Fibroblast of the conjunctiva (primary cell): Measurements from ENCODE around the gene OMA1.

Experiments
- DNase-seq: peaks from one replicate; pipeline ENCODE4 v3.0.0-alpha.2; 2010; ENCODE audit warnings: low read depth

Gene OMA1

DNA sequence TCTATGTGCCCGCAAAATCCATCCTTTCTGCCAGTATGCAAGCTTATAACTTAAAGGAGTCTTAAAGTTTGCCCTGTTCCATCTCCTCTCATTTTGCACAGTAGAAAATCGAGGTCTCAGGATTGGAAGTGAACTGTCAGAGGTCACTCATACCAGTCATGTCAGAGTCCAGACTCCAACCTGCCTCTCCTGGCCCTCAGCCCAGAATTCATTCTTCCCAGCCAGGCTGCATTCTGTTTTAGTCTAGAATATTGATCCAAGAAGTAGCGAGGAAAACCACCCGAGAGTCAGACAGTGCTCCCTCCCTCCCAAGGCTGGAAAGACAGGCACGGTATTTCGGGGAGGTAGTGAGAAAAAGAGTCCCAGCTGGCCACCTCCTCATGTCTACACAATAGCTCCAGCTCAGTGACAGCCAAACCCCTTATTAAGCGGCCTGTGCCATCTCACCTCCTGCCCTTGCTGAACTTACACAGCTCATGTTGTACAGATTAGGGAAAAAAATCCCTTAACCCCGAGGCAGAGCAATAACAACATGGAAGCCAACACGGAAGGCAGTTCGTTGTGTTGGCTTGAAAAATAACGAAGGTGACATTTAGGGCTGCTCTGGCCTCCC, 89.4 kb downstream of the OMA1 start:
- no peak for DNase-seq

DNA sequence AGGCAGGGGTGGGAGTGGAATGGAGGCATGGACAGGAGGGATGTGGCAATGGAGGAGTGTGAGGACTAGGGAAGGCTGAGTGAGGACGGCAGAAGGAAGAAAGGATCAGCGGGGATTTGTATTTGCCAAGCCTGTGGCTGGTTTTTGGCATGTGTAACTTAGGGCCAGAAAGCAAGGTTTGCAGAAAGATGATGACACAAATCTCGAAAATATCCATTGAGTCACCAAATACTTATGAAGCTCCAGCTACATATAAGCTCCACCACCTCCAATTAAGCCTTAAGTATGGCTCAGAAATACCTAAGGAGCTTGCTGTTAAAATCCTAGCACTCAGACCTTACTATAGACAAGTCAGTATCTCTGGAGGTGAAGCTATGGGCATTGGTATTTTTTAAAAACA, 90.1 kb downstream of the OMA1 start:
- no peak for DNase-seq

DNA sequence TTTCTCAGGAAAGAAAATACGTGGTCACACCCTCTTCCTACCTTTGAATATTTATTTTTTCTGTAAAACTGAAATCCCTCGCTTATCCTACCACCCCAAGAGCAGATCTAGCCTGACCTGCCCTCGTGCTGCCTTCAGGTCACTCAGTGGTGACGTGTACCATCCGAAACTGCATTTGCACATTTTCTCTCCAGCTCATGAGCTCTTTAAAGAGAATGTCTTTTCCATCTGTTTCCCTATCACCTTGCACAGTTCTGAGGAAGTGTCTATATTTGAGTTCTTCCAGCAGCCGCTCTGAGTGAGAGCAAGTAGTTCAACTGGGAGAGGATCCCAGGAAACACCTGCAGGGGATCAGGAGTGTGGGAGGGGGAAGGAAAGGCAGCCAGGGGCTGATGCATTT, 91.7 kb downstream of the OMA1 start:
- DNase-seq = no peak

DNA sequence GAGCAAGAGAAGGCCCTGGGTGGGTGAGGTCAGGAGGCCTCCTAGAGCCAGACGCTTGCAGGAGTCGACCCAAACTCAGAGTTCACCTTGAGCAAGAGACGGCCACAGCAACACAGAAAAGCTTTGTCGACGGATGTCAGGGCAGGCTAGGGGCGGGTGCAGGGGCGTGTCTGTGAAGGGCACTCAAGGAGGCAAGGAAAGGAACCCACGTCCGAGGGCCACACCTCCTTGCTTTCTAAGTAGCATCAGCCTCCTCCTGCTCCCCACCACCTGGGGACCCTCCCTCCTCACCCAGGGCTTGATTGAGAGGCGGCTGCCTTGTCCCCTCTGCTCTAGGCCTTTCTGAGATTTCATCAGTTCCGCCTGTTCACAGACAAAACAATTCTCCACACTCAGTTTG, 92.1 kb downstream of the OMA1 start:
- DNase-seq = no peak

DNA sequence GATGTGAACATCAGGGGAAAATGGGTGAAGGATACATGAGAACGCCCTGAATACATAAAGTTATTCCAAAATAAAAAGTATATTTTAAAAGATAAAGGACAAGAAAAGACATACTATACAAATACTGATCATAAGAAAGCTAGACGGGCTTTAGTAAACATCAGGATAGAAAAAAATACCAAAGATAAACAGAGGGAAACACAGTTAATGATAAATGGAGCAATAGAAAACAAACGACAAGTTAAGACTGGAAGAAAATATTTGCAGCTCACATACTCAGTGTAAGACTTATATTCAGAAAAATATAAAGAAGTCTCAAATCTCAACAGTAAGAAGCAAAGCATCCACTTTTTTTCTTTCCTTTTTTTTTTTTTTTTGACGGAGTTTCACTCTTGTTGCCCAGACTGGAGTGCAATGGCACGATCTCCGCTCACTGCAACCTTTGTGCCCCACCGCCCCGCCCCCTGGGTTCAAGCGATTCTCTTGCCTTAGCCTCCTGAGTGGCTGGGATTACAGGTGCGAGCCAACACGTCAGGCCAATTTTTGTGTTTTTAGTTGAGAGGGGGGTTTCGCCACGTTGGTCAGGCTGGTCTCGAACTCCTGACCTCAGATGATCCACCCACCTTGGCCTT, 94.8 kb downstream of the OMA1 start:
- DNase-seq = no peak

DNA sequence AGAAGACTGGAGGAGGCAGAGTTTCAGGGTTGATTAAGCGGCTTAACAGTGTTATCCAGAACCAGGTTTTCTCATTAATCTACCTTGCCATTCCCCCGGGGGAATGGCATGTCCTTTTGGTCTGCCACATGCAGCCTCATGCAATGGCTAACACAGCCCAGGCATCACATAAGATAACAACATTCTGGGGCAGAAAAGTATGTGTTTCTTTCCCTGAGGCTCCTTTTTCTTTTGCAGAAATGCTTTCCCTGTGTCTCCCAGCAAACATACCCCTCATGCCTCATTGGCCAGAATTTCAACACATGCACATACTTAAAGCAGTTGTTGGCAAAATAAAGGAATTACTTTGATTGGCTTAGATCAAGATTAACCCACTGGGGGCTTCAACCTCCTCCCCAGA, 98.6 kb downstream of the OMA1 start:
- no peak for DNase-seq

DNA sequence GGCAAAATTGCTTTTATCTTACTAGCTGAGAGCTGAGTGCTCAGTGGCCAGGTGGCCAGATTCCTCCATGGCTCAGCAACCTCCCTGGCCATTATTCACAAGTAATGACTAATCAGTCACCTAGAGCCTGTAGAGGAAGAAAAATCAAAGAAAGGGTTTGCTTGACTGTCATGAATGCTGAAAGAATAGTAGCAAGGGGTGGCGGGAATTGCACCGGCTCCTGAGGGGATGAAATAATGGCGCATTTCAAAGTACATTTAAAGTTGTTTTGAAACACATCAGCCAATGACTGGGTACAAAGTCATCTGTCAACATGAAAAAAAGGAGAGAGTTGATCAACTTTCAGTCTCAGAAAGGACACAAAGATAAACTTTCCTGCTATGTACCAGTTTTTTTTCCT, 99.5 kb downstream of the OMA1 start:
- no peak for DNase-seq

DNA sequence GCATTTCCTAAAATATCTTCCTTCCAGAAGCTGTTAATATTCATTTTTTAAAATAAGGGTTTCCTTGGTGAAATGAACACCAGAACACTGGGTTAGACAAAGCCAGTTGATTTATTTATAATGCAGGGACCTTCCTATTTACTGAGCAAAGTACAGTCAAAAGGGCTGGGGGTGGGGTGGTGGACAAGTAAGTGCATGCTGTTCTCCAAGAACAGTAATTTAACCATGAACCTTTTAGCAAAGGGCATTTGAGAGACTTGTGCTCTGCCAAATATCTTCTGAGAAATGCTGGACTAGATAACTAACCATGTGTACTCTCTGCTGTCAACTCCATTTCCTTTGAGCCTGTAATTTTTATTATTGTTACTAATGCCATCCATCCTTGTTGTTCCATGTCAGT, 100.2 kb downstream of the OMA1 start:
- DNase-seq = no peak

DNA sequence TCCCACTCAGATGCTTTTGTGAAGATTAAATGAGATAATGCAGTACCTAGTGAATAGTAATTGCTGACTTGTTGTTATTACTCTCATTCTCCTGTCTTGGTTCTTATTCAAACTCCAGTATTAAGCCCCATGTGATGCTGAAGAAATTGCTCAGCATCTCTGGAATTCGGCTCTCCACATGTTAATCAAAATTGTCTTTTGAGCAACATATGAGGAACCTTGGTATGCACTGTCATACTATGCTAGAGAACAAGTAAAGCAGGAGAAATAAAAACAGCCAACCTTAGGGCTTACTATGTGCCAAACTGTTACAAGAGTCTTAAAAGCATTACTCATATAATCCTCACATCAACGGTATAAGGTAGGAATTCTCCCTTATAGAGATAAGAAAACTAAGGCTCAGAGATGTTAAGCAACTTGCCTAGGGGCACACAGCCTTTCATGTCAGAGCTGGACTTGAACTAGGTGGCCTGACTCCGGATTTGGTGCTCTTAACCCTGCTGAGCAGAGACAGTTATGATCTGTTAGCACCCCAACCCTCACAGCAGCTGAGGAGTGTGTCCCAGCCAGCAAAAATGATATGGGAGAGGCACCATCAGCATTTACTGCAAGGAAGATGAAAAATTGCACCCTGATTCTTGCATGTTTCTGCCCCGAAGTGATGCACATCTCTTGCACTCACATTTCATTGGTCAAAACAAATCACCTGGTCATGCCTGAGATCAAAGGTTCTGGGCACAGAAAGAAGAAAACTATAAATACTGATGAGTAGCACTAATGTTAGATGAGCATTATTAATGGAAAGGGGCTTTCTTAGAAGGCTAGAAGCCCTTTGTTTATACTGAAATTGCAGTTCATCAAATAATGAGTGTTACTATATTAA, 102.3 kb downstream of the OMA1 start:
- DNase-seq = no peak

DNA sequence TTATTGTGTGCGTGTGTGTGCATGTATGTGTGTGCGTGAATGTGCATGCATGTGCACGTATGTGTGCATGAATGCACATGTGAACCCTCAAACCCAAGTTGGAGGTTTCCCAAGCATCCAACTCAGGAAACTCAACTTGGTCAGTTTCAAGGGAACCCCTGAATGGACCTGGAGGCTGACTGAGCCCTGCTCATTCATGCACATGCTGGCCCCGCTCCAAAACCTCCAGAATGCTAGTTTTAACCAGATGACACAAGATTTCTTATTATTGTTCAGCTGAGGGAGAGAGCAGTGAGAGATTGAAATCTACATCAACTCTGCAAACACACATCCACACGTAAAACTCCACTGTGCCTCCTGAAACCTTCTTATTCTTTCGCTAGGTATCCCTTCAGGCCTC, 104.4 kb downstream of the OMA1 start:
- DNase-seq = no peak

DNA sequence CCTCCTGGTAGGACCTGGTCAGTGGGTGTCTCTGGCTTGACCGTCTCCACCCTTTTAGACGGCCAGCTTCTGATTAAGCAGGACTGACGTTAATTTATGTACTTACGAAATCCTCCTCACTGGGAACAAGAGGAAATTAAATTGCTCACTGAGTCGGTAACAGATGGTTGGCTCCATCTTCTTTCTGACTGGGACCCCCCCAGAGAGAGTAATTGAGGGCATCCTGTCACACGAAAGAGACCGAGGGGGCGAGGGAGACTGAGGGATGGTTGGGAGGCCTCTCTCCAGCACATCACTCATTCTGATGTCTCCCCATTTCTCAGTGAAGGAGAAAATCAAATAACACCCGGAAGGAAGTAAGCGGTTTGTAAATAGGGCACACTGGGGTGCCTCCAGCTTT, 104.8 kb downstream of the OMA1 start:
- DNase-seq = no peak

DNA sequence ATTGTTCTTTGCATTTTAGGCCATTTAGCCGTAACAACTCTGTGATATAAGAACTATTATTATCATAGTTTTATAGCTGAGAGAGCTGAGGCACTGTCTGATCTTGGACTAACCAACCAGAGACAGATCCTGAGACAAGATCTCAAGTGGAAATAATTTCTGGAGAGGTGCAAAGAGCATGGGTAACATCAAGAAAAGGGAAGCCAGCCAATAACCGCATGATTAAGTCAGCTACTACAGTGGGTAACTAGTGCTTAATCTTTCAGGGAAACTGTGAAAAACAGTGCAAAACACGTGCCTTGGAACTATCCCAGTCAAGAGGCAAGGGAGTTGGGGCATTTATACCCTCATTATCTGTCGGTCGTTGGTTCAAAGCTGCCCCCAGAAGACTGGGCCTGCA, 105.8 kb downstream of the OMA1 start:
- no peak for DNase-seq

DNA sequence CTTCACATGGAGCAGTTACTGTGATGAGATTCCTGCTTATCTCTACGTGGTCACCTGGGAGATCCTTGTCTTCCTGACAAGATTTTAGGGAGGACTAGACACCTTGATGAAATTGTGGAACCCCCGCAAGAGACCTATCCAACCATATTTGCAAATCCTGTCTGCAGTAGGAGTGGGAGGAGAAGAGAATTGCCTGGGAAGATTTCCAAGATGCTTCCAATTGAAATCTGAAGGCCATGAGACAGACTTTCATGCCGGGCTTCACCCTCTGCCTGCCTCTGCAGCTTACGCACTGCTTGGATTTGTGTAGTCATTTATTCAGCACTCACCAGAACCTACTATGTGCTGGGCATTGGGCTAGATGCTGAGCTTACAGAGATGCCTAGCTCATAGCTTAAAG, 106.6 kb downstream of the OMA1 start:
- DNase-seq = no peak

DNA sequence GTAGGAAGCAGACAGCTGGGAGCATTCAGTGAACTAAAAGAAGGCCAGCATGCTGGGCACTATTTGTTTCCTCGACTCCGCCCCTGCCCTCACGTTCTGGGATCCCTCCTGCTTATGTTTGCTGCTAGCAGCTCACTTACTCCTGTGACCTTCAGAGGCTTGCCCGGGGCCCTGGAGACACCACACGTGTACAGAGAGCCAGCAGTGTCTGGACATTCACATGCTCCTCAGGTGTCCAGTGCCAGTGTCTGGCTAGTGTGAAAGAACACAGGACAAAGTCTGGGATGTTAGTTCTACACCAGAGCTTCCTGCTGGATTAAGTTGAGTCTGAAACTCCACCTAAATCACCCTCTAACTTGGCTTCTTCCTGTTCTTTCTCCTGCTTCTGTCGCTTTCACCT, 108.1 kb downstream of the OMA1 start:
- DNase-seq = no peak

DNA sequence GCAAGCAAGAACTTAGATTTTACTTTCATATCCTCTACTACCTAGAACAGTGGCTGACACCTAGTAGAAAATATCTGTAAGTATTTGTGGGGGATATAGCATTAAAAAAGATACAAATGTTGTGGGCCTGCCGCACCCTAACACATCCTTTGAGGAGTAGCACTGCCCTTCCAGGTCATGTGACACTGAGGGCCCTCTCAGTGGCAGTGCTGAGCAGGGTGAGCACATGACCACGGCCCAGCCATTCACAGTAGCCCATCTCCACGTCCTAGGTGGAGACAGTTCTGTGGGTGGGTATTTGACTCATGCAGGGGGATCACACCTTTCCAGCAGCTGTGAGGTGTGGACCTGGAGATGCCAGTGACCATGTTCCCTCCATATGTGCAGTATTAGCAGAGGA, 108.9 kb downstream of the OMA1 start:
- no peak for DNase-seq

DNA sequence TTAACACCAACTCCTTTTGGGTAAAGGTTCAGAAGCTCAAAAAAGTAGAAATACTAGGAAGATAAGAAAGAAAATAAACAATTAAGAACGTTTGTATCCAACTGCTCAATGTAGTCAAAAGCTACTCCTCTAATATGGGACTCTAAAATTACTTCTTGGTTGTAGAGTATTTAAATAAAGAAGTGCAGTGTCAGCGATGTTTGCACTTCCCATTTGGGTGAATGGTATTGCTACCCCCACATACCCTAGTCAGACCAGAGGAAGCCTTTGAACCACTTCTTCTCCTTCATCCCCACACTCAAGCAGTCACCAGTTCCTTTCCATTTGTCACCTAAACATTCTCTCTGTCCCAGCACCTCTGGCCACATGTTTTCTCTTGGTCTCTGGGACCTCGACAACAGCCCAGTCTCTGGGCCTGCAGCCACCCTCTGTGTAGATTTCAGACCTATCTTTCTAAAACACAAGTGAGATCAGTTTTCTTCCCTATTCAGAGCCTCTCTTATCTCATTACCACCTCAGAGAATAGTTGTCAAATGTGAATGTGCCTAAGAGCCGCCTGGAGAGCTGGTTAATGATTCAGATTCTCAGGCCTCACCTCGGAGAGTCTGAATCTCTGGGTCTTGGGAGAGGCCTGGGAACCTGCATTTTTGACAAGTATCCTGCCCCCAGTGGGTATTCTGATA, 109.8 kb downstream of the OMA1 start:
- no peak for DNase-seq

DNA sequence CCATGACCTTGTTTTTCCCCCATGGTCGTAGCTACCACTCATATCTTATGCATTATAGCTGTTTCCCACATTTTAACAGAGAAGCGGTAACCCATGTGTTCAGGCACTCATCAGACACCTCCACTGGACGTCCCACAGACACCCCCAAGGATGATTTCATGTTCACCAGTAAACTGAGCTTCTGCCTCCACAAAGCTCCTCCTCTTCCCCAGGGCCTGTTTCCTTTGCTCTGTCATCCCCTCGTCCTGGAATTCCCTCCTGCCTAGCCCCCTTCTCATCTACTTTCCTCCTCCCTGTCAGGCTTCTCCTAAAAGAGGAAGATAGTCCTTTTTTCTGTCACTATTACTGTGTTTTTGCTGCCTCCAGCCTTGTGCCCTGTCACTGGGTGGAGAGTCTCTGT, 111.2 kb downstream of the OMA1 start:
- no peak for DNase-seq

DNA sequence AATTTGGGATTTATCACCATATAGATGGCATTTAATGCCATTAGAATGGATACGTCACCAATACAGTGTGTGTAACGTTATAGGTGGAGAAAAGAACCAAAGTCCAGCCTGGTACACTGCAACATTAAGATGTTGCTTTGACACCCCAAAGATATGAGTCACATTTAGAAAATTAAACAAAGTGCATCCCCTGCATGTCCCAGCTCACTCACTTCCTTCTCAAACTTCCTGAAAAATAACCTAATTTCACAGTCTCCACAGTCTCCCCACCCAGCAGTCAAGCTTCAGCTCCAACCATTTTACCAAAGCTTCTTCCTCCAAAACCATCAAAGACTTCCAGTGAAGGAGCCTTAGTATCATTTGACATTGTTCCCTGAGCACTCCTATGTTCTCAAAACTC, 111.9 kb downstream of the OMA1 start:
- DNase-seq = no peak

DNA sequence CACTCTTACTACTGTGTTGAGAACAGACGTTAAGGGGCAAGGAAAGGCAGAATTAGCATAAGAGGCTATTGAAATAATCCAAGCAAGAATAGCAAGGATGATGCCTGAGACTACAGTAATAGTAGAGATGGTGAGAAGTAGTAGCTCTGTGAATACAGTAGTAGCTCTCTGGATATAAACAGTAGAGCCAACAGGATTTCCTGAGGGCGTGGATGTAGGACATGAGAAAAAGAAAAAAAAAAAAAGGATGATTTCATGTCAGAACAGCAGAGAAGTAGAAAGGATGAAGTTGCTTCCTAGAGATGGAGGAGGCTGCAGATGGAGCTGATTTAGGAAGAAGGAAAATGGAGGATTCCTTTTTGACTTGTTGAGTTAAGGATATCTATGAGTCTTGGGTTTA, 112.3 kb downstream of the OMA1 start:
- DNase-seq = no peak

DNA sequence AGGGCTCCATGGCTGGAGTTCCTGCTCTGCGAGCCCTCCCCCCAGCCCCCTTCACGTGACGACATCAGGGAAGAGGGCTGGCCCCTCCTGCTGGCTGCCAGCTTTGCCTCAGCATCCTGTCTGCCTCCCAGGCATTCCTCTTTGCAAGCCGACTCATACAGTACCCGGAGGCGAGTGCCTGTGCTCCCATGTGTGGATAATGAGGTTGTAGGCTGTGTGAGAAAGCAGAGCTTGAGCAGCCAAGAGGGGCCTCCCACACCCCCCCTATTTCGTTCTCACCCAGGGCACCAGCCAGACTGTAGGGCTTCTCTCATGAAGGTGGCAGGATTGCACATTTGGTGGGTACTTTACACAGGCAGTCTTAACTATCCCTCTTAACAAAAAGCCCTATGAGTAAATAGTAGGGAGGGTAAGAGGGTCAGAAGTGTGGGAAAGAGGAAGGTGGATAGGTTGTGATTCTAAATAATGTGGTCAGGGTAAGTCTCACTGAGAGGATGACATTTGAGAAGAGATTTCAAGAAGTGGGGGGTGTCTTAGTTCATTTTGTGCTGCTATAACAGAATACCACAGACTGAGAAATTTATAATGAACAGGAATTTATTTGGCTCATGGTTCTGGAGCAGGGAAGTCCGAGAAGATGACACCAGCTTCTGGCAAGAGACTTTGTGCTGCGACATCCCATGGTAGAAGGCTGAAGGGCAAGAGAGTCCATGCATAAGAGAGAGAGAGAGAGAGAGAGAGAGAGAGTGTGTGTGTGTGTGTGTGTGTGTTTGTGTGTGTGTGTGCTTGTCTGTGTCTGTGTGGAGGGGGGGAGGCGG, 113.5 kb downstream of the OMA1 start:
- DNase-seq = peak; percentile 3

DNA sequence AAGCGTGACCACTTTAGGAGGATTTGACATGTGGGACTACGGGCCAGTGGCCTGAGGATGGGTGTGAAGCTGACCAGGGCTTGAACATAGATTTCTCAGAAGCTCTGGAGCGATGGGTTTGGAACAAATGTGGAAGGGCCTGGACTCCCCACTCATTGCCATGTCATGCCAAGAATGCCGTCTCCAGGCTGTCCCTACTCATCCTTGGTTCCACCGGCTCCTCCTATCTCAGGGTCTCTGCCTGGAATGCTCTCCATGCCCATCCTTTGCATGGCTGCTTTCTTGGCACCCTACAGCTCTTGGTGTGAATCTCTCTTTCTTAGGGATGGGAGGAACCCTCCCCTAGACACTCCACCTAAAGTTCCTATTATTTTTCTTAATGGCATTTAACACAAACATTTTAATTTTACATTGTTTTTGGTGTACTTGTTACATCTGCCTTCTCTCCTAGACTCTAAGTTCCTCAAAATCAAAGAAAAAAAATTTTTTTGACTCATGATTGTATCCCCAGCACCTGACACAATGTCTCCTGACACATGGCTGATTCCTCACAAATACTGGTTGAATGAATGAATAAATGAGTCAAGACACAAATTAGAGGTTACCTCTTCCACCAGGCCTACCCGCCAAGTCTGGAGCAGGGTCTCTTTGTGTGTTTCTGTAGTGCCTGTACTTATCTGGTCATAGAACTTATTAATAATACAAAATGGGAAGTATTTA, 114.5 kb downstream of the OMA1 start:
- DNase-seq = no peak
